SKM-1 (cell line): Measurements from ENCODE around the gene FSTL1.

Experiments
- DNase-seq: peaks from one replicate; lab custom pipeline; 2025; ENCODE audit not compliant: unreplicated experiment; lab: John Stamatoyannopoulos, UW

FSTL1 gene

DNA sequence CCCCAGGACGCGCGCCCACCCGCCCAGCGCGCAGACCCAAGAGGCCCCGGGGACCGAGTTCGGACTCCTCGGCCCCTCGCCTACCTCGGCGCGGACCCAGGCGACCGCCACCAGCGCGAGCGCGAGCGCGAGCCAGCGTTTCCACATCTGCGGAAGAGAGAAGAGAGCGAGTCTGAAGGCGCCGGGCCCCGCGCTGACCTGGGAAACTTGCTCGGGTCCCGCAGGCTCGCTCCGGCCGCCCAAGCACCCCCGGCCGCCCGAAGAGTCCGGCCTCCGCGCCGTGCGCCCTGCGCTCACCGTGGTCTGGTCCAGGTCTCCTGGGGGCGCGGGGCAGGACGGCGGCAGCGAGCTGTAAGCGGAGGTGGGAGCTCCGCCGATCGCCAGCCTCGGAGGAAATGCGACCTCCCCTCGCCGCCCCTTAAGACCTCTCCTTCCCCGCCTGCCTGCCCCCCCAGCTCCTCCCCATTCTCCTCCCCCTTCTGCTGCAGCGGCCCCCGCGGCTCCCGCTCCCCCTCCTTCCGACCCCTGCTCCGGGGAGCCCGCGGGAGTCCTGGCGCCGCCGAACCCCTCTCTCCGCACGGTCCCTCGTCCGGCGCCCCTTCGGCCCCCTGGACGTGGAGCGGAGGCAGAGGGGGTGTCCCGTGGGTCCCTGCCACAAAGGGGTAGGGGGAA is at the start of gene FSTL1:
FSTL1 (minus strand) TSS at position 393 of the 672 bp plus-strand sequence; CDS start at position 147, 246 bp downstream.
- DNase-seq = no peak

DNA sequence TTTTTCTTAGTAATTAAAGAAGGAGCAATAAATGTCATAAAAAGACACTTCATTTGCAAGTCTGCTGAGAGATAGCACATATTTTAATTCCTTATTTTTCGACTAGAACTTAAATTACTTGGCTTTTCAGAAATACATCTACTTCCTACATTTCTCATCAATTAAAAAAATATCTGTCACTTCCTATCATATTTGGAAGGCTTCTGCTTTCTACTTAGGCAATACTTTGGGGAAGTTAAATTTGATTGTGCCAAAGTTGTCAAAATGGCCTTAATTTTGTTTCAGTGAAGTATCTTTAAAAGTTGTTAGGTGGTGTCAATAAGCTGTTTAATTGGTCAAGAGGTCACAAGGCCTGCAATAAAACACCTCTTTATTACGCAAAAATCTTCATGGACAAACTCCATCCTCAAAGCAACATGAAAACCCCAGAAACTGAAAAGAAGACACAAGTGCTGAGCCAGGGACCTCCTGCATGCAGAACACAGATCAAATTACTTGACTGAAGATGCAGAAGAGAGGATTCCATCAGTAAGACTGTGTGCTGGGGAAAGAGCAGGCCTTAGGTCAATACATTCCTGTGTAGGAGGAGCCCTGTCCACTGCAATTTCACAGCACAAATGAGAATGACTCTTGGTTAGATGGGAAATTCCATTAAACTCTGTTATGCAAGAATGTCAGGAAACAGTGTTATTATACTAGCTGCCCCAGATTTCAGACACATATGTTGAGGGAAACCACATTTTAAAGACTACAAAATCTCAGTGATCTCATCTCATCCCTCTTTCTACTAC is 48.0 kb upstream of the FSTL1 start:
- DNase-seq = no peak

DNA sequence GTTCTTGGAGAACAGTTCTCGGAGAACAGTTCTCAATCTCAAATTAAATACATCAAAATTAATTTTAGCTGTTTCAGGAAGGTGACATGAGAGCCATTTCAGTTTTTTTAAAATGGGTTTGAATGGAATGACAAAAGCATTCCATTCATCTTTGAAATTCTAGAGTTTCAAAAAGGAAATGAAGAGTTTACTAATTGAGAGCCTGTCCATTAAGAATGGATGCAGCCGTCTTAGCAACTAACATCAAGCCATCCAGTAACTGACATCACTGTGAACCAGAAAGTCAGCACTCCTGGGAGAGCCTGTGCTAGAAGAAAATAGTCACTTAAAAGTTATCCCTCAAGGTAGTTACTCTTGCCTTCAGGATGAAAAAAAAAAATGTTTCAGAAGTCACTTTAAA is 47.0 kb upstream of the FSTL1 start:
- DNase-seq = no peak

- DNase-seq = no peak
These were observed 46.5 kb upstream of the FSTL1 start for GRCh38 chr3:120497336-120497735.

GRCh38 chr3:120496278-120497002 is 45.6 kb upstream of the FSTL1 start:
- DNase-seq = no peak

GRCh38 chr3:120495809-120496208 is 45.0 kb upstream of the FSTL1 start:
- peak; percentile 55 for DNase-seq

- no peak for DNase-seq
These were observed 41.3 kb upstream of the FSTL1 start for GRCh38 chr3:120492103-120492502.

DNA sequence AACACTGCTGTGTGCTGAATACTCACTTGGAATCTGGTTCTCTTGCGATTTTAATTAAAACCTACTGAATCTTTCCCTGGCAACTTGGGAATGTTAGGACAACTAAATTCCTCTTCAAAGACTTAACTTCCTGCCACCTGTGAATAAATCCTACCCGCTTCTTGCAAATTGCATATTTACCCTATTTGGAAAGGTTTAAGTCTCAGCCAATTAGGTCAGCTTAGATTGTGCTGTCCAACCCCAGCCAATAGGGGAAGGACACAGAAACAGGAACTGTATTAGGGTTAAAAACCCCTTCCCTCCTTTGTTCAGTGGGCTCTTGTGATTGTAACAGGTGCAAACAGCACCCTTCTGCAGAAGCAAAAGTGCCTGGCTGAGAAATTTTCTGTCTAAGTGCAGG is 38.6 kb upstream of the FSTL1 start:
- no peak for DNase-seq

- no peak for DNase-seq
These were observed 37.5 kb upstream of the FSTL1 start for GRCh38 chr3:120488296-120488695.

- no peak for DNase-seq
These were observed 36.4 kb upstream of the FSTL1 start for GRCh38 chr3:120487191-120487650.

GRCh38 chr3:120481081-120481480 is 30.3 kb upstream of the FSTL1 start:
- DNase-seq = no peak

- no peak for DNase-seq
These were observed 27.0 kb upstream of the FSTL1 start for GRCh38 chr3:120477781-120478180.

DNA sequence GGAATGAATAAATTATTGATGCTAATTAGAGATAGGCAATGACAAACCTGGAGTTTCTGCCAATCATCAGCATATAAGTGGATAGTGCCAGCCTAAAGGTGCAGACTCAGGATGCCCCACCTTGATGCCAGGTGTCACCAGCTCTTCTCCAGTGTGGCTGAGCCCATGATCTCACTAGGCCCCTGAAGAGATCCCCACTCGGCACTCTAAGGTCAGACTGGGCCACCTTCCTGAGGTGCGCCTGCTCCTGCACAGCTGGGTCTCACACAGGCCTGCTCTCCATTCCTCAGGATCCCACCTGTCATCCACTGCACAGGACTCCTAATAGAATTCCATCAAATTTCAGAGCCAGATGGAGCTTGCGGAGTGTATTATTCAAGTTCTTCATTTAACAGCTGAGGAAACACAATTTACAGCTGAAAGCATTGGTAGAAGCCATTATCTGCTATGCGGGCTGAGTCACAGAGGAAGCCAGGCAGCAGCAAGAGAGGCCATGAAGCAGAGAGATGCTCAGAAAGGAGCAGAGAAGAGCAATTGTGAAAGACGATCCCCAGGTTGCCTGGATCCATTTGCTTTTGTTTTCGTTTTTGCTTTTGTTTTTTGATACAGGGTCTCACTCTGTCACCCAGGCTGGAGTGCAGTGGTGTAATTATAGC is 25.1 kb upstream of the FSTL1 start:
- DNase-seq = no peak

DNA sequence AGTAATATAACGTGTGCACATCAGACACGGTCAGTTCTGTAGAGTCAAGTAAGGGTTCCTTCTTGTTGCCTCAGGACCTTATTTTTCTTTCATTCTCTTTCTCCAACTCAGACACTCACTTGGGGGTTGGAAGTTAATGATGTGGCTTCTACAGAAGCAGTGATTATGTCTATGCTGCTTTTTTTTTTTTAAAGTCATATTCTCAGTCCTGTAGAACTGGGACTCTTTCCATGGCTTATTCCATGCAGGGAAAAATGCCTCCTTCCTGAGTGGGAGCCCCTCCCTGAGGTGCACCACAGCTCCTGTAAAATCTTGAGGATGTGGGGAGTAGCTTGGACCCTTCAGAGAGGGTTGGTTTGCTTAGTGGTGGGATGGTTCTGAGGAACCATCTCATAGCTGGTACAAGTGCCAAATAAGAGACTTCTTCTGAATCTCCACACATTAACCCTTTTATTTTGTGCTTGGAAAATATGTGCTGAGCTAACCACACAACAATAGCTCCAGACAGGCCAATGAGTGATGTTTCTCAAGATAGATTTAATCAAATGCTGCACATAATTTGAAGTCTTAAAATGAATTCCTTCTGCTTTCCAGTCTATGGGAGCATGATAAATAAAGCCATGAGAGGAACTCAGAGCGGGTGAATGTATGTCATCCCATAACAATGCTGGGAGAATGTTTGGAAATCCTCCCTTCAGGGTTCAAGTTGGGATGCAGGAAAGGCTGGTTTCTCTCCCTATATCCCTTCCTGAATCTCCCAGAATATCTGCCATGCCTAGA is 23.3 kb upstream of the FSTL1 start:
- no peak for DNase-seq

DNA sequence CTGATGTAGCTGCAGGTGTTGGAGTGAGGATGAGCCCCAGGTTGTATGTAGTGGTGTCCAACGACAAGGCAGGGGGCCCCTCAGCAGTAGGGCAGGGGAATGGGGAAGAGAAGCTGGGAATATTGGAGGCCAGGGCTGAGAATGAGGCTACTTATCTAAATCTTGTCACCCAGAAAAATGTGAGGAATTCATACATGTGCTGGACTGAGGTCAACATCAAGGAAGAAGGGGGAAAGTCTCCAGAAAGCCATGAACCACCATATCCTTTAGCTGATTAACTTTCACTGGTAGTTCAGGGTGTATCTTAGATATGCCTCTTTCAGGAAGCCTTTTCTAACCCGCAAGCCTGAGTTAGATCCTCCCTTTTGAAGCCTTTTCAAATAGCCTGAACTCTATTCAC is 22.6 kb upstream of the FSTL1 start:
- no peak for DNase-seq

DNA sequence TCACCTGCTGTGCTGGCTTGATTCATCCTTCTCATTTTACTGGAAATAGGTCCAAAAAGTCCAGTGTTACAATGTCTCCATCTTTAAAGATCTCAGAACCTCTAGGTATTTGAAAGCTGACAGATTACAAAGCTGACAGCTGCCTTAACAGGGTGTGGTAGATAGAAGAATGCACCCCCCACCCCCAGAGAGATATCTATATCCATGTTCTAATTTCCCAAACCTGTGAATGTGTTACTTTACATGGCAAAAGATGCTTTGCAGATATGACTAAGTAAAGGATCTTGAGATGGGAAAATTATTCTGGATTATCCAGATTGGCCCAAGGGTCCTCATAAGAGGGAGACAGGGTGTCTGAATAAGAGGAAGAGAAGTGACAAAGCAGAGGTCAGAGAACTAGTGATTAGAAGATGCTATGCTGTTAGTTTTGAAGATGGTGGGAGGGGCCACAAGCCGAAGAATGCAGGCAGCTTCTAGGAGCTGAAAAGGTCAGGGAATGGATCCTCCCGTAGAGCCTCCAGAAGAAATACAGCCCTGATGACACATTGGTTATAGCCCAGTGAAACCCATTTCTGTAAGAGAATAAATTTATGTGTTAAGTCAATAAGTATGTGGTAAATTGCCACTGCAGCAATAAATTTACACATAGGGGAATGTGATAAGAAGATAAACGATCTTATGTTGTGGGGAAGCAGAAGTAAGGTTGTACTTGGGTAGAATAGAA is 21.5 kb upstream of the FSTL1 start:
- DNase-seq = no peak

GRCh38 chr3:120471643-120472042 is 20.9 kb upstream of the FSTL1 start:
- DNase-seq = no peak

DNA sequence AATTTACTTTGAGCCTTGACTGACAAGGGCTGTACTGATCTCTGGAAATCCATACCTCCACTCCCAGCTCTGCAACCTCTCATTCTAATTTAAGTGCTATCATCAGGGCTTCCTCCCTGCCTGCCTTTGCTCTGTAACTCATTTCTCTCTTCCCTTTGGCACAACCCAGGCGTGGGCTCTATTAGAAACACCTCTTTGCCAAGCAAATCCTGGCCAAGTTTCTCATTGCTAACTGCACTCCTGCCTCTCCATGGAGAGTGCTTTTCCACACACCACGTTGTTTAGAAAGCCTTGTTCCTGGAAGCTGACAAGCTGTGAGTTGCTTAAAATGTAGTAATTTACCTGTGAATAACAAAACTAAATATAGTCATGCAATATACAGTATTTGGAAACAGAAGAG is 20.1 kb upstream of the FSTL1 start:
- DNase-seq = no peak

DNA sequence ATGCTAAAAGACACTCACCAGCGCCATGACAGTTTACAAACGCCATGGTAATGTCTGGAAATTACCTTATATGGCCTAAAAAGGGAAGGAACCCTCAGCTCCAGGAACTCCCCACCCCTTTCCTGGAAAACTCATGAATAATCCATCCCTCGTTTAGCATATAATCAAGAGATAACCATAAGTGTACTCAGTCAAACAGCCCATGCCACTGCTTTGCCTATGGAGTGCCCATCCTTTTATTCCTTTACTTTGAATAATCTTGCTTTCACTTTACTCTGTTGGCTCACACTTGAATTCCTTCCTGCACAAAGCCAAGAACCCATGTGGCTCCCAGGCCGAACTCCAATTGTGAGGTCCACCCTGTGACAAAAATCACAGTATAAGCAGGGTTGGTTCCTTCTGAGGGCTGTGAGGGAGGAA is 19.1 kb upstream of the FSTL1 start:
- DNase-seq = no peak

DNA sequence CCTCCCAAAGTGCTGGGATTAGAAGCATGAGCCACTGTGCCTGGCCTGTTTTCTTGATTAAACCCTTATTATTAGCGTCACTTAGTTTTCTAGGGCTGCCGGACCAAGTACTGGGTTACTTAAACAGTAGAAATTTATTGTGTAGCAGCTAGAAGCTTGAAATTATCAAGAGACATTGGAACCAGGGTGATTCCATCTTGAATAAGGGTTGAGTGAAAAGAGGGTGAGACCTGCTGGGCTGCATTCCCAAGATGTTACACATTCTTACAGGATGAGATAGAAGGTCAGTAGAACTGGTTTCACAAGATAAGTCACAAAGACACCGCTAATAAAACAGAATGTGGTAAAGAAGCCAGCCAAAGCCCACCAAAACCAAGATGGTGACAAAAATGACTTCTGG is 18.6 kb upstream of the FSTL1 start:
- DNase-seq = no peak
